Bone marrow (tissue), 2 donors: Measurements from ENCODE around the gene PDE6A.
"Not testable (repeated sequence)": the region's sequence is repeated elsewhere in the genome, so short reads cannot be mapped to it uniquely, and the experiment has no call there.

Experiments
- DNase-seq, 2 donors: peaks; one replicate each; lab custom pipeline; 2025; lab: John Stamatoyannopoulos, UW

Gene PDE6A

DNA sequence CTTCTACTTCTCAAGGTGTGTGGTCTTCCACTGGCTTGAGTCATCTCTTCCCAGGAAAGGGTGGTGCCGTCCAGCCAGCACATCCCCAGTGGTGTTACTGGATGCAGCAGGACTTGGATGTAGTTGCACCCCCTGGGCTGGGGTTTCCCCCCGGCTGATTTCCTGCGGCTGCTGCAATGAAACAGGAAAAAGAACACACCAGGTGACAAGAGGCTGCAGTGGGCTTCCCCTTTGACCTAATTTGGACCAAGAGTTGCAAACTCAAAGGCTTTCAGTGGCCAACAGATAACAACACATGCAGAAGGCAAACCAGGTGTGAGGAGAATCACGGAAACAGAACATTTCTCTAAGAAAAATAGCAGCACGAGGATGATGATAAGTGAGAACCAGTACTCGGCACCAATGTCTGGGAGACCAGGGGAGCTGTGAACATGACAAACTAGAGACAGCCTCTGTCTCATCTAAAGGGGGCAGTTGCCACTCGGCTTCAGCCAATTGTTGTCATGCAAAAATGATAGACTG lies 83.7 kb downstream of the PDE6A start:
- no peak for DNase-seq

- DNase-seq: no peak
Observed at GRCh38 chr5:149859746-149860145, 84.8 kb downstream of the PDE6A start.

DNA sequence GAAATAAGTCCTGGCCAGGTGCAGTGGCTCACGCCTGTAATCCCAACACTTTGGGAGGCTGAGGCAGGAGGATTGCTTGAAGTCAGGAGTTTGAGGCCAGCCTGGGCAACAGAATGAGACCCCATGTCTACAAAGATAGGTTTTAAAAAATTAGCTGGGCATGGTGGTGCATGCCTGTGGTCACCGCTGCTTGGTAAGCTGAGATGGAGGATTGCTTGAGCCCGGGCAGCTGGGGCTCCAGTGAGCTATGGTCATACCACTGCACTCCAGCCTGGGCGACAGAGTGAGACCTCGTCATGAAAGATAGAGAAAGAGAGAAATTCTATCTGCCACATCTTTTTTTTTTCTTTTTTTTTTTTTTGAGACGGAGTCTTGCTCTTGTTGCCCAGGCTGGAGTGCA lies 86.1 kb downstream of the PDE6A start:
- not testable (repeated sequence) for DNase-seq

DNA sequence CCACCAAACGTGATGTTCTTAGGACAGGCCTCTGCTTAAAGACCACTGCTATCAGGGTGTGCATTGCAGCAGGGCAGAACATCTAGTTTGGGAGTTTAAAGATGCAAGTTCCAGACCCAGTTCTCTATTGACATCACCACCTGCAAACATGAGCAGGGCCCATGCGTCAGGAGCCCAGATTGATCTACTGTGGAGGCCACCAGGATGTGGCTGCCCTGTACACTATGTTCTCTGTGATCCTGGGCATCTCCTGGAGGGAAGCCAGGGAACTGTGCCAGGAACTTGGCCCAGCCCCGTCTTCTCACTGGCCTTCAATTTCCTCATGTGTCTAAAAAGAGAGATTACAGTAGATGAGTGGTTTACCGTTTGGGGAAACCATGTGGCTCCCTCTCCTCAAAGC lies 87.1 kb downstream of the PDE6A start:
- DNase-seq: peak in 1 of 2 donors; percentile 21

DNA sequence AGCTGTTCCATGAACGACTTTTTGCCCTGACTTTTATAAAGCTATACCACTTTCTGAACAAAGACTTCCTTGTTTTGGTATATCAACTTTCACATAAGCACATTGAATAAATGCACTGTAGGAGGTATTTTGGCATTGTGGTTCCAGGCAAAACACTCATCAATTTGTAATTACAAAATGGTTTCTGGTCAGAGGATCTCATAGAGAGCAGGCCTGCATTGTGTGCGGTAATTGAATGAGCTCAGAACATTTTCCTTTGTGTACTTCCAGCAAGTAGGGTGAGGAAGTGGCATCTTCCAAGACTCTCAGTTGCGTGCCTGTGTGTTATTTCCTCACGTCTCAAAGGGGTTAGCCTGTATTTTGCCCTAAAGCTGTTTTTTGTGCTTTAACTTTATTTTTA lies 89.2 kb downstream of the PDE6A start:
- no peak for DNase-seq

DNA sequence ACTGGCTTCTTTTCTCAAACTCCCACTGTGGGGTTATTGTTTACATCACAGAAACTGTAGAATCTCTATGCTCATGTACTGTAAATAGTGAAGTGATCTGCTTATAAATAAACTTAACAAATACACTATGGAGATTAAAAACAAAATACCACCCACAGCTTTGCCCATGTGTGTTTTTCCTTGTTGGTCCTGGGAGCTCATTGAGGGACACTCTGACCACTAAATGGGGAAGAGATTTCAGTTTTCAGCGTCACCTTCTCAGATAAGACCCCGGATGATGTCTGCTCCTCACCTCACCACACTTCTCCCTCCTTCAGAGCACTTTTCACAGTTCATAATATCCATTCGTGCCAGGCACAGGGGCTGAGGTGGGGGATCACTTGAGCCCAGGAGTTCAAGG lies 89.7 kb downstream of the PDE6A start:
- no peak for DNase-seq

GRCh38 chr5:149853701-149854100 lies 90.9 kb downstream of the PDE6A start:
- DNase-seq: no peak

DNA sequence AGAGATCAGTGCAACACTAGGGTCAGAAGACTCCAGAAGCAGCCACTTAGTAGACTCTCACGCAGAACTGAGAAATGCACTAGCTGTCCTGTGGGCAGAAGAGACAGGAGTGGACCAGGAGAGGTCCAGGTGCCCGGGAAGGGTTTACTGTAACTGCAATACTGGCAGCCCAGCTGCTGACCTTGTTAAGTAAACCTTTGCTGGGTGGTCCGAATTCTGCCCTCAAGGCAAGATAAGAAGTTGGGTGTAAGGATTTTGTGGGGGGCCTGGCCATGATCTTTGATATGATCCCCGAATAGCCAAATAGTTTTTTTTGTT lies 91.3 kb downstream of the PDE6A start:
- no peak for DNase-seq

DNA sequence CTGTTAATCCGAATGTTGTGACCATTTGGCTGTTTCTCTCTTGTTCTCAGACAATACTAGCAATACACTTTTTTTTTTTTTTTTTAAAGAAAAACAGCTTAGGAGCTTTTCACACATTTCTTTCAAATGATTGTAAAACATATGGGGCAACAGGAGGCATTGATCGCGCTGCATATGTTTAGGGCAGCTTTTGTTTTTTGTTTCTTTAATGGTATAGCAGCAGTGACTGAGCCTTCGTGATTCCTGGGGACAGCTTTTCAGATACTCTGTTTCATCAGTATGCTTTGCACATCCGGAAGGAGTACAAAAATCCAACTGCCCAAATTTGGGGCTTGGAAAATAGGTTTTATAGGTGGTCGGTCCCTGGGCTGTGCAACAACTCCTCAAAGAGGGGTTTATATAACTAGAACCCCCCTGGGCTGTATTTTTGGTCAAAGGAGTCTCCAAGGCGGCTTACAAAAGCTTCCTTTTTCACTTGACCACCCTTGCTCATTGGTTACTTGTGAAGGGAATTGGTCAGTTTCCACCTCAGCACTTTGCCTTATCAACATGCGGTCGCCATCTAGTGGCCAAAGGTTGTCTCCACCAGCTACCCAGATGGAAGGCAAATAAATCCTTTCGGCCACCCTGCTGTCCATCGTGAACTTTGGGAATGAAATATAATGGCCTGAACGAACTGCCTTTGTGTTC lies 91.8 kb downstream of the PDE6A start:
- peak in 1 of 2 donors; percentile 12 for DNase-seq

DNA sequence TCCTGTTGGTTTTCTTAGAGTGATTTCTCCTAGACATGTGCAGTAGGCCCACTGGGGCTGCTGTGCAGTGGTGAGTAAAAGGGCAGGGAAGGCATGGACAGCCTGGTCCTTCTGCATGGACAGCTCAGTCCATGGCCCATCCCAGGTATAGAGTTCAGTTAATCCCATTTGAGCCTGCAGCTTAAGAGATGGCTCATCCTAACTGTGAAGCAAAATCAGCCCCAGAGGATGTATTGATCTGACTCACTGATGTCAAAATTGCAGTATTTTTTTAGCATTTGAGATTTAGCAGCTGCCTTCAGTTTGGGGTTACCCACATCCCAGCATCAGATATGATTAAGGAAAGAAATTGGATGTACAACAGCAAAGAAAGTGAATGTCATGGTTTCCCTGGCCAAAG lies 93.4 kb downstream of the PDE6A start:
- no peak for DNase-seq

GRCh38 chr5:149849966-149850910 lies 94.4 kb downstream of the PDE6A start:
- DNase-seq: no peak

DNA sequence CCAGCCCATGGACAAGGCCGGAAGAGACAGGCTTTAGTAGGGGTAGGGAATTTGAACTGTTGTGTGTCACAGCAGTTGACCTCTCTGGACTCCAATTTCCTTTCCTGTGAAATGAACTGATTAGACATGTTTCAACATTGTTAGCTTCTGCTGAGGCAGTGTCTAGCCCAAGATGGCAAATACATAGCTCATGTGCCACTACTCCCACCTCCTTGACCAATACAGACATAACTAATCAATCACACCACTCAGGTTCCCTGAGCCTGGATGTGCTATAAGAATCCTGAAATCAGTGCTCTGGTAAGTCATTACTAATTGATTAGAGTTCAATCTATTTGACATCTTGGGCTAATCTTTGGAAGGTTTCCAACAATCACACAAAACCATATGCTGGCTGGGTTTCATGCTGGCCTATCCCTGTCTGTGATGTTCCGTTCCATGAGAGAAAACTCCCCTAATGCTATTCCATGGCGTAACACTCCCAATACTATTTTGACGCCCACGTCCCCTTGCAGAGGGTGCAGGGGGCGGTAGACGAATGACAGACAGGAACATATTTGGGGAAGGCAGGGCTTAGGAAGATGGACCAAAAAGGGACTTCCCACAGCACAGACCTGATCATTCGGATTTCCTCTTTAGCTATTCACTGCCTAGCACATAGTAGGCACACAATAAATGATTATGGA lies 95.2 kb downstream of the PDE6A start:
- DNase-seq: no peak

- DNase-seq: no peak
Observed at GRCh38 chr5:149847611-149848010, 97.0 kb downstream of the PDE6A start.

- no peak for DNase-seq
Observed at GRCh38 chr5:149846021-149846420, 98.6 kb downstream of the PDE6A start.

GRCh38 chr5:149845601-149846000 lies 99.0 kb downstream of the PDE6A start:
- DNase-seq: no peak

DNA sequence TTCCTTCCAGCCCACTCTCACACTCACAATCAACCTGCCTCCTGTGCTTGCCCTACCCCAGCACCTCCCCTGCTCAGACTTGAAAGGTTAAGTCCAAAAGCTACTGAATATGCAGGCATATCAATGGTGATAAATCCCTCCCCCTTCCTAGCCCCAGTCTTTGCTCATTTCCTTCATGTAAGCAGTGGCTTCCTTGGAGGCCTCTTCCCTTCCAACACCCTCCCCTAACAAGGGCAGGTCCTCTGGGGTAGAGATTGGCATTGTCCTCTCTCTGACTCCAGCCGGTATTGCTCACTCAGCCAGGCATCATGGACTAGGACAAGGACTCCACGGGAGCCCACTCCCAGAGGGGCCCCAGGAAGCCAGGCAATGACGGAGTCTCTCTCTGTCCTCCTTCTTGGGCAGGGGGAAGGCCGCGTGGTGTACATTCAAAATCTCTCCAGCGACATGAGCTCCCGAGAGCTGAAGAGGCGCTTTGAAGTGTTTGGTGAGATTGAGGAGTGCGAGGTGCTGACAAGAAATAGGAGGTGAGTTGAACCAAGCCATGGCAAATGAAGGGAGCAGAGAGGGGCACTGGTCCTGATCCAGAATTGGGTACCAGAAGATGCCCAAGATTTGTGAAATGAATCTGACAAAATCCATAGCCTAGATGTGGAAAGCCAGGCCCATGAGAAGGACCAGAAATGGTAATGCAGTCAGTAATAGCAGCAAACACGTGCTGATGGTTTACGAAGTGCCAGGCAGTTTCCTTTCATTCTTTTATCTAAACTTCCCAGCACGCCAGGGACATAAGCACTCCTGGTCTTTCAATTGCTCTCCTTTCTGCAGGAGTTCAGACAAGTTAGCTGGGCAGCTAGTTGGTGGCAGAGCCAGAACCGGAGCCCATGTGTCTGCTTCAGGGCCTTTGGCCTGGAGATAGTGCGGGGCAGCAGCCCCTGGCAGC lies 102.5 kb downstream of the PDE6A start:
- DNase-seq: no peak

DNA sequence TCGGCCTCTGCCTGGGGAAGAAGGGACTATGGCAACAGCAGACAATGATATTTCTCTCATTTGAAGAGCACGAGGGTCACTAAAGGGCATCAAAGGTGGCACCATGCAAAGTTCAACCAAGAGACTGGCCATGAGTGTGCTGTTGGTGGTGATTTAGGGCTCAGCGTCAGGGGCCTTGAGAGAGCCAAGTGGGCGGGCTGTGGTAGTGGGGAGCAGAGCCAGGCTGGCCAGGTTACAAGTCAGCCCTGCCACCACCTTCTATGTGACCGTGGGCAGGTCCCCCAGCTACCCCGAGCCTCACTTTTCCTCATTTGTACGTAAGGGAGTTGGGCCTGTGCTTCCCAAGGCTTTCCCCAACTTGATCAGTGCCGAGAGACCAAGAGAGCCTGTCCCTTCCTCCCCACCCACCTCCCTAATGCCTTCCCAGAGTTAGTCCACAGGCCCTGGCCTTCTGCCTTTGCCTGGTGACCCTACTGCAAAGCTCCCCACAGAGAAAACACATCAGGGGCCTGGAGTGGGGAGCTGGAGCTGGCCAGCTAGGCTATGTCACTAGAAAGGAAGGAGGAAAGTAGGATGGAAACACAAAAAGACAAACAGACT lies 104.3 kb downstream of the PDE6A start:
- DNase-seq: no peak

- DNase-seq: no peak
Observed at GRCh38 chr5:149839761-149840160, 104.8 kb downstream of the PDE6A start.

DNA sequence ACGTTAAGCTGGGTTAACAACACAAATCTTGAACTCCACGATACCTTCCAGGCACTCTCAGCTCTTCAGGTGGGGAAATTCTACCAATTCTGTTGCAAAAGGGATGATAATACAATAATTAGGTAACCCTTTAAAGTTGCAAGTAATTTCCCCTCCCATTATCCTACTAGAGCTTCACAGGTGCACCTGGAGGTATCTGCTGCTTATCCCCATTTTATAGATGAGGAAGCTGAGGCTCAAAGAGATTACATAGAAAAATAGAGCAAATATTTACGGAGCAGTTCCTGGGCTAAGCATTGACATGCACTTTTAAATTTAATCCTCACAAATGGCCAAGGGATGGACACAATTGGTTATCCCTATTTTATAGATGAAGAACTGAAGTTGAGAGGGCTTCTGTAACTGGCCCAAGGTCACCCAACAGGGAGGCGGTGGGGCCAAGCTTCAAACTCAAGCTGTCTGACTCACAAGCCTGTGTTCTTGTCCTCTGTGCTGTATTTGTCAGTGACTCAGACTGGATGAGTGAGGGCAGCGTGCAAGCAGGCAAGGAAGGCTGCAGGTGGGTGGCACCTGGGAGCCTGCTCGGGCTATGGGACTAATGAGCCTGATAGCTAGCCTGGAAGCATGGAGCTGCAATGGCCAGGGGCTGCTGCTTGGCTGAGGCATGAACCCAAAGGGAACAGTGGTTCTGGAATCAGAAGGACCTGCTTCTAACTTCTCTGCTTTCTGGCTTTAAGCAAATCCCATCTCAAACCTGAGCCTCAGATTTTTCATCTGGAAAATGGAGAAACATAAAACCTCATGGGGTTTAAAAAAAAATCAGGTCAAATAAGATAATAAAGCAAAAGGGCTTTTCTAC lies 105.5 kb downstream of the PDE6A start:
- DNase-seq: no peak

DNA sequence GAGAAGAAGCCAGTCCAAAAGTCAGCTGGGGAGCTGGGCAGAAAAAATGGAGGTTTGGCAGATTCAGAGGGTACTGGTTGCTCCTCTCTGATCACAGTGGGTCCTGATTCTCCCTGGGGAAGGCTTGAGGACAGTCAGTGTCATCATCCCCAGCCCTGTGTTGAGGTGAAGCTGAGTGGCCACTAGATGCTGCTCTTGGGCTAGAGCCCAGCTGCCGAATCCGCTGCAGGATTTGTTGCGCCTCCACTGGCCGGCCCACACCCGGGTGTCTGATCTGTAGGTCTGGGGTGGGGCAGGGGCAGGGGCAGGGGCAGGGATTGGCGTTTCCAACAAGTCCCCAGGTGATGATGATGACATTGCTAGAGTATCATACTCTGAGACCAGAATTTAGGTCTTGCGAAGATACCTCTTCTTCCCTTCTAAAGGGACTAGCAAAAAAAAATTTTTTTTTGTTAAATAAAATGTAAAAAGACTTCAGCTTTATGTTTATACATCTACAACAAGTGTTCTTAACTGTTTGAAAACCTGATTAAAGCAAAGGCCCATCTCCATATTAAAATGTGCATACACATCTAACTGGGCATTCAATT lies 106.8 kb downstream of the PDE6A start:
- no peak for DNase-seq
